Heart left ventricle (tissue), 16 donors: Measurements from ENCODE around the gene BTBD2. TPM values are rescaled to one million over a fixed set of nuclear protein-coding genes. Genes with fewer than 3 reads are reported as not detected.
A peak's percentile ranks its signal among the peaks of the same experiment; 100 is the strongest.

Experiments
- ATAC-seq, 4 donors: fragments of 200-7000 bp; cut with Tn5 transposase; one replicate each; pipeline ENCODE4 v1.9.1; 2020 to 2022; ENCODE audit warnings: moderate library complexity in 4 of 4, mild to moderate bottlenecking in 3 of 4, moderate number of reproducible peaks in 1 of 4
- DNase-seq, 5 donors: peaks; one replicate each; pipeline ENCODE4 v3.0.0-alpha.2; 2020
- H3K27ac ChIP-seq, 12 donors: fragments of 200-600 bp; sonication (generic) in 4 of 12; one replicate each; pipeline versions ENCODE4 v1.5.0 to v1.8.0; 2016 to 2022; ENCODE audit warnings: mild to moderate bottlenecking in 2 of 12
- H3K27me3 ChIP-seq, 9 donors: fragments of 200-600 bp; sonication (generic) in 2 of 9; one replicate each; pipeline versions ENCODE4 v1.5.1 to v1.8.0; 2016 to 2022; ENCODE audit warnings: mild to moderate bottlenecking in 3 of 9
- H3K36me3 ChIP-seq, 9 donors: fragments of 200-600 bp; sonication (generic) in 2 of 9; one replicate each; pipeline versions ENCODE4 v1.5.0 to v1.8.0; 2018 to 2022; ENCODE audit warnings: mild to moderate bottlenecking in 2 of 9
- H3K4me1 ChIP-seq, 12 donors: fragments of 200-600 bp; sonication (generic) in 4 of 12; one replicate each; pipeline versions ENCODE4 v1.5.0 to v1.8.0; 2016 to 2022; ENCODE audit warnings: mild to moderate bottlenecking in 3 of 12
- H3K4me3 ChIP-seq, 12 donors: fragments of 200-600 bp; sonication (generic) in 4 of 12; one replicate each; pipeline versions ENCODE4 v1.5.0 to v1.8.0; 2017 to 2022; ENCODE audit warnings: mild to moderate bottlenecking in 9 of 12, moderate library complexity in 4 of 12
- H3K9me3 ChIP-seq, 12 donors: fragments of 200-600 bp; sonication (generic) in 4 of 12; one replicate each; pipeline versions ENCODE4 v1.5.0 to v1.8.0; 2016 to 2022; ENCODE audit warnings: mild to moderate bottlenecking in 1 of 12
- POLR2A ChIP-seq, 2 donors: fragments of 450-650 bp; IDR thresholded peaks; one replicate each; pipeline ENCODE4 v1.6.1; 2017; ENCODE audit warnings: antibody characterized with exemption in 2 of 2, mild to moderate bottlenecking in 2 of 2, moderate library complexity in 2 of 2
- WGBS, 4 donors: extraction: QIAGEN DNeasy Blood & Tissue Kit in 2 of 4; methylation state at CpG; one replicate each; pipeline versions ENCODE4 v1.1.5 to v1.1.7; 2013 to 2018; 5-methylcytosine and 5-hydroxymethylcytosine counted together
- intact Hi-C, 10 donors: fragments of 100-400 bp; cut with DNase I; formaldehyde crosslinking; loops; one replicate each; pipeline versions ENCODE4 v1.11.1 to v1.14.2; 2022
- polyA plus RNA-seq, 2 donors: library from polyadenylated mRNA; stranded (reverse); fragments of 200-250 nt; gene quantifications; one replicate each; pipeline ENCODE4 v1.2.3, GENCODE V29; 2013
- total RNA-seq, 9 donors: library from RNA; depleted of rRNA in 2 of 9; stranded (reverse); fragments of >200 nt in 2 of 9; fragmentation: NEBNext Ultra II Directional in 3 of 9; extraction: Animal tissue kit (Norgen Biotek cat#: 25700) in 3 of 9; gene quantifications; one replicate each; pipeline versions ENCODE4 v1.1.0 to v1.2.4, GENCODE V29; 2016 to 2023
- TF ChIP-seq, protein P1 (sequence below), 12 donors: fragments of 200-600 bp; sonication (generic) in 4 of 12; IDR thresholded peaks; one replicate each; pipeline versions ENCODE4 v1.5.0 to v1.8.0; 2018 to 2022; ENCODE audit warnings: antibody characterized with exemption in 12 of 12, mild to moderate bottlenecking in 5 of 12
- donor health status: ischemic (EF 13 %, LVEDD 7.1; RV severe dilation, severe dysfunction).
- donor health status: healthy with polysubstance abuse.
- donor health status: DM: no; HTN: yes; CAD: no.
- donor health status: DM: no; HTN: no; CAD: no.
- donor health status: ischemic (EF 25% LVEDD 6.9; RV normal size, moderate dysfunction).
- donor health status: ischemic (EF 25% LVEDD 5.7; RV mildly dilated, moderate dysfunction).
- donor health status: healthy.
- donor health status: DM: yes; HTN: yes; CAD: no.
- donor health status: ischemic (EF 35%, LVEDD 5.7; RV mildly dilated, moderate dysfunction).
- donor health status: nonischemic (EF 11% LVEDD 7.7; RV severe dilation, severe dysfunction).
- donor health status: DM: yes; HTN: yes; CAD: no.
- donor health status: PGD.
- donor health status: ischemic (EF 29% LVEDD 5.4; RV normal size, mild dysfunction).
- donor health status: nonischemic (EF 23%, LVEDD 6.1; RV moderate dilation, normal function).

The BTBD2 gene
- total and polyA plus RNA-seq, 11 donors = 39.4 to 81.8 (median 51.8) TPM

DNA sequence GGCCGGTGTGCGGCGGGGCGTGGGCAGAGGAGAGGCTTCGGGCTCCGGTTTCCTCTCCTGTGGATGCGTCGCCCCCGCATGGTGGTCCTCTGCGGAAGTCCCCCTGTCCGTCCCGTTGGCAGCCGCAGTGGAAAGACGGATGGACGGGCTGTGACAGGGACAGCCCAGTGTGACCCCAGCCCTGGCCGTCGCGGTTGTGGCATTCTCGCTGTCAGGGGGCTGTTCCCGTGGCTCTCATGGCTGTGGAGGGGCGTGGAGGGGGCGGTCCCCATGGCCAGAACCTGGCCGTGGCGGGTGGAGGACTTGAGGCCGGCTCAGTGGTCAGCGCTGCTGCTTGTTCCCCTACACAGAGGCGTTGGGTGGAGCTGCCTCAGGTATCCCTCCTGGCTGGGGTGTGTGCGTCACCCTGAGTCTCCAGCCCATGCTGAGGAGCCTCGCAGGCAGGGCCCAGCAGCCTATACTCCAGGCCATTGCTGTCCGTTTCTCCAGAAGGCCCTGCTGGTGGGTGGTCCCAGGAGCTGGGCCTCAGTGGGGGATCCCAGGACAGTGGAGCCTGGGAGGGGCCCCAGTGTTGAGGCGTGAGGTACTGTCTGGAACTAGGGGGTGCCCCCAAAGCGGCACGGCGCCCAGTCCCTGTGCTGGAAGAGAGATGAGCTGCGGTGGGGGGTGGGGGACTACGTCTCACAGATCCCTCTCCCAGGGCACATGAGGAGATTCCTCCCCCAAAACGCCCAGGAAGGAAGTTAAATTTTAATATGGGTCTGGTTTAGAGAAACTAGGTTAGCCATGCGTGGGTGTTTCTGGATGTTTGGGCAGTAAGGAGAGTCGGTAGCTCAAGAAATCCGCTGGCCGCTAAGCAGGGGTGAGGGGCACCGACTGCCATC is 54.3 kb downstream of the BTBD2 start:
- Histone ChIP-seq H3K36me3 (peaks cover 0 to 4% (median 0%) of the 10 kb centered on the region in 9 donors), H3K9me3 (no peaks in the 10 kb centered on the region), H3K4me1 (peaks cover 0 to 6% (median 0%) of the 10 kb centered on the region in 12 donors), H3K27me3 (no peaks in the 10 kb centered on the region), H3K4me3 (no peak overlapping the region), H3K27ac (no peak overlapping the region)
- intact Hi-C loops = no loop called here
- TF ChIP-seq, protein P1, sequence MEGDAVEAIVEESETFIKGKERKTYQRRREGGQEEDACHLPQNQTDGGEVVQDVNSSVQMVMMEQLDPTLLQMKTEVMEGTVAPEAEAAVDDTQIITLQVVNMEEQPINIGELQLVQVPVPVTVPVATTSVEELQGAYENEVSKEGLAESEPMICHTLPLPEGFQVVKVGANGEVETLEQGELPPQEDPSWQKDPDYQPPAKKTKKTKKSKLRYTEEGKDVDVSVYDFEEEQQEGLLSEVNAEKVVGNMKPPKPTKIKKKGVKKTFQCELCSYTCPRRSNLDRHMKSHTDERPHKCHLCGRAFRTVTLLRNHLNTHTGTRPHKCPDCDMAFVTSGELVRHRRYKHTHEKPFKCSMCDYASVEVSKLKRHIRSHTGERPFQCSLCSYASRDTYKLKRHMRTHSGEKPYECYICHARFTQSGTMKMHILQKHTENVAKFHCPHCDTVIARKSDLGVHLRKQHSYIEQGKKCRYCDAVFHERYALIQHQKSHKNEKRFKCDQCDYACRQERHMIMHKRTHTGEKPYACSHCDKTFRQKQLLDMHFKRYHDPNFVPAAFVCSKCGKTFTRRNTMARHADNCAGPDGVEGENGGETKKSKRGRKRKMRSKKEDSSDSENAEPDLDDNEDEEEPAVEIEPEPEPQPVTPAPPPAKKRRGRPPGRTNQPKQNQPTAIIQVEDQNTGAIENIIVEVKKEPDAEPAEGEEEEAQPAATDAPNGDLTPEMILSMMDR (IDR thresholded peaks at IDR 0.05) = no peak
- no peak for TF ChIP-seq POLR2A (IDR thresholded peaks at IDR 0.05)
- DNase-seq (peak in 1 of 5 donors; percentile 62), ATAC-seq (no peak)
- WGBS, 4 donors = 87 to 92% (median 92%) methylated on average over 26 to 42 of the region's 42 CpGs

DNA sequence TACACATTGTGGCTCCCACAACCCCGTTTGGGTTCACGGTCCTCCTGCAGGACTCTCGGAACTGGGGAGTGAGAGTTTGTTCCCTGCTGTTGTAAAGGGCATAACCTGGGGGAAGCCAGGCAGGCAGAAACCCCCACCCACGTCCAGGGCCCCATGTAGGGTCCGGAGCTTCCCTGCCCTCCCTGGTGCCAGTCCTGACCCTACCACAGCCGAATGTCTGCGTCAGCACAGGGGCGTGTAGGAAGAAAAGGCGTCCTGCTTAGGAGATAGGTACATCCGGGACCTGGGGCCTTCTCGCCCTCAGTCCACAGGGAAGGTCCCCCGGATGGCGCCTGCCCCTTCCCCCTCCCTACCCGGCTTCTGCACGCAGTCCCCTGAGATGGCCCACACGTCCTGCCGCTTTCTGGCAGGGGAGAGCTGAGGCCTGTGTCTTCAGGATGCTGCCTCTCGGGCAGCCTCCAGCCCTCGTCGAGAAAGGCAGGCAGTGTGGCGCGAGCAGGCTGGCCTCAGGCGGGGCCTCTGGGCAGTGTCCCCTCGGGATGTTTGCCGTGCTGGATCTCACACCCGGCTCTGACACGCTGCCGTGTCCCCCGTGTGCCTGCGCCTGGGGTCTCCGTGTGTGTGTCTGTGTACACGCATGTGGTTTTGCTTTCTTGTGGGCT is 55.5 kb downstream of the BTBD2 start:
- intact Hi-C loops = no loop called here
- DNase-seq (no peak), ATAC-seq (peak in 1 of 4 donors; percentile 12)
- Histone ChIP-seq H3K36me3 (peaks cover 0 to 4% (median 0%) of the 10 kb centered on the region in 9 donors), H3K27ac (no peak overlapping the region), H3K4me1 (peaks cover 0 to 6% (median 0%) of the 10 kb centered on the region in 12 donors), H3K27me3 (no peaks in the 10 kb centered on the region), H3K4me3 (no peak overlapping the region), H3K9me3 (no peaks in the 10 kb centered on the region)
- no peak for TF ChIP-seq POLR2A (IDR thresholded peaks at IDR 0.05)
- TF ChIP-seq, protein P1 (IDR thresholded peaks at IDR 0.05) = no peak
- 88 to 91% (median 90%) methylated on average over 24 to 32 of the region's 32 CpGs for WGBS, 4 donors

DNA sequence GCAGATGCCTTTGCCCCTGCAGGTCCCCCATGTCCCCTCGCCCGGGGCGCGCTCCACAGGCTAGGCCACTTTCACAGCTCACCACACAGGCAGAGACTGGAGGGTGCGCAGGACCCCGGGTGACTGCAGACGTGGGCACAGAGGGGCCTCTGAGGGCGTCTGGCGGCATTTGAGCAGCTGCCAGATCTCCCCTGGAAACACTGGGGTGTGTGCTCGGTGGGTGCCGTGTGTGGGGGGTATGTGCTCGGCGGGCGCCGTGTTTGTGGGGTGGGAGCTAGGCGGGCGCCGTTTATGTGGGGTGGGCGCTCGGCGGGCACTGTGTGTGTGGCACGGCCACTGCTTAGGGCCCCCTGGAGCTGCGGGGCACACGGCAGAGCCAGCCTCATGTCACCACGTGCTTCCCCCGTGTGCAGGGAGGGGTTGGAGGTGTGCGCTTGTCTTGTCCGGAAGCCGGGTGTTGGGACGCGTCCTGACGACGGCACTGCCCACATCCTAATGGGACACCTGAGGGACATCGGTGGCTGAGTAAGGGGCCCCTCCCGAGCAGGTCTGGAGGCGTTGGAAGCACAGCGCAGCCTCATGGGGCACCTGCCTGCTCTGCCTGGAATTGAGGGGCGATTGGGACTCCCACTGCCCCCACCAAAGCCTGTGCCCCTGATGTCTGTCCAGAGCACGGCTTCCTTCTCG is 57.8 kb downstream of the BTBD2 start:
- H3K27ac ChIP-seq = peak overlapping the region in 1 of 12 donors; percentile 38
- peaks cover 0 to 9% (median 0%) of the 10 kb centered on the region in 12 donors for H3K4me1 ChIP-seq
- peak in 1 of 5 donors; percentile 63 for DNase-seq
- no peak for TF ChIP-seq POLR2A (IDR thresholded peaks at IDR 0.05)
- TF ChIP-seq, protein P1 (IDR thresholded peaks at IDR 0.05) = no peak
- peaks cover 0 to 16% (median 0%) of the 10 kb centered on the region in 9 donors for H3K36me3 ChIP-seq
- no peak for ATAC-seq
- 85 to 89% (median 87%) methylated on average over 20 to 40 of the region's 40 CpGs for WGBS, 4 donors
- intact Hi-C loops = no loop called here
- H3K27me3 ChIP-seq = no peaks in the 10 kb centered on the region
- no peak overlapping the region for H3K4me3 ChIP-seq
- no peaks in the 10 kb centered on the region for H3K9me3 ChIP-seq
